IMR-90 (cell line): ENCODE results near the gene ARHGAP45.

Experiments
- BHLHE40 ChIP-seq: fragments of 150-350 bp; IDR thresholded peaks from 2 replicates; pipeline ENCODE4 v1.6.1; 2016; ENCODE audit warnings: mild to moderate bottlenecking, low read depth, low read length
- CEBPB ChIP-seq: IDR thresholded peaks from 2 replicates; pipeline ENCODE4 v1.6.1; 2012; ENCODE audit warnings: low read depth, low read length, improper control_type of control experiment
- CTCF ChIP-seq: conservative IDR thresholded peaks from 2 replicates; pipeline ENCODE4 v1.5.1; 2012; ENCODE audit warnings: mild to moderate bottlenecking, low read depth, low read length, improper control_type of control experiment
- ELK1 ChIP-seq: fragments of 150-350 bp; IDR thresholded peaks from 2 replicates; pipeline ENCODE4 v1.6.1; 2016; ENCODE audit warnings: low read depth, mild to moderate bottlenecking, low read length, moderate library complexity, borderline replicate concordance
- MXI1 ChIP-seq: IDR thresholded peaks from 2 replicates; pipeline ENCODE4 v1.6.1; 2012; ENCODE audit warnings: low read depth, mild to moderate bottlenecking, low read length, moderate library complexity, borderline replicate concordance
- POLR2A ChIP-seq: IDR thresholded peaks from 2 replicates; pipeline ENCODE4 v1.6.1; 2012; ENCODE audit warnings: mild to moderate bottlenecking, low read depth, low read length
- RAD21 ChIP-seq: IDR thresholded peaks from 2 replicates; pipeline ENCODE4 v1.6.1; 2012; ENCODE audit warnings: low read length, improper control_type of control experiment
- RCOR1 ChIP-seq: IDR thresholded peaks from 2 replicates; pipeline ENCODE4 v1.6.1; 2012; ENCODE audit warnings: mild to moderate bottlenecking, low read length, improper control_type of control experiment; ENCODE audit not compliant: insufficient replicate concordance
- SMC3 ChIP-seq: fragments of 150-350 bp; IDR thresholded peaks from 2 replicates; pipeline ENCODE4 v1.6.1; 2016; ENCODE audit warnings: low read depth, mild to moderate bottlenecking, antibody characterized with exemption, low read length, moderate library complexity
- TF ChIP-seq, protein P1 (sequence below): fragments of 150-350 bp; IDR thresholded peaks from 2 replicates; pipeline ENCODE4 v1.6.1; 2017; ENCODE audit warnings: mild to moderate bottlenecking, antibody characterized with exemption, low read length, low read depth

DNA sequence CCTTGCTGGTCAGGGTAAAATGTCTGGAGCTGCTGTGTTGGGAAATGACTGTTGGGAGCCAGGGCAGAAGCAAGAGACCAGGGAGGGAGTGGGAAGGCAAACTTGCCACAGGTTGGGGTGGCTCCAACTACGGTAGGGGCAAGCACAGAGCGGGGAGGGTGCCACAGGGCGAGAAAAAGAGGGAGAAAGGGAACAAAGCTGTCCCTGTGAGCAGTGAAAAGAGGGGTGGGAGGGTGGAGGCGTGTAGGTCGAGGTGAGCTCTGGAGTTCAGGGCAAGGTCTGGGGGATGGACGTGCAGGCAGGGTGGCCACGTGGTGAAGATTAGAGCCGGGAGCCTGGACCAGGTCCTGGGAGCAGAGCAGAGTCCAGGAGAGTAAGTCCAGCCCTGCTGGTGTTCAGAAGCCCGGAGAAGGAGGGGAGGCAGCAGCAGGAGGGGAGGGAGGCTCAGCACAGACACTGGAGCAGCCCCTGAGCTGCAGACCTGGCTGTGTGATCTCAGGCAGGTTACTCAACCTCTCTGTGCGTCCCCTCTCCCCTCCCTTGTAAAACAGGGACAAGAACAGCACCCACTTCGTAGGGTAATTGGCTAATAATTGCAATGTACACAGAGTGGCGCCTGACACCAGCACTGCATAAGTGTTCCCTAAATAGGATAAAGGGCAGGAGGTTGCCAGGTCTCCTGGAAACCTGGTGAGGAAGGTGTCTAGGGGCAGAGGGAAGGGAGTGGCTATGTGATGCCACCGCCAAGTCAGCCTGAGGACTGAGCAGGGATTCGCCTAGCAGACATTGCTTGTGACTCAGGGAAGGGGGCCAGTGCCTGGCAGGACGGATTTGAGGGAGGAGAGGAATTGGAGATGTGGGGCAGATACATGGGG, 31.4 kb downstream of the ARHGAP45 start:
- no peak for TF ChIP-seq POLR2A
- no peak for TF ChIP-seq CTCF
- no peak for TF ChIP-seq ELK1
- TF ChIP-seq MXI1, result no peak
- TF ChIP-seq SMC3, result no peak
- TF ChIP-seq CEBPB, result no peak
- TF ChIP-seq, protein P1, sequence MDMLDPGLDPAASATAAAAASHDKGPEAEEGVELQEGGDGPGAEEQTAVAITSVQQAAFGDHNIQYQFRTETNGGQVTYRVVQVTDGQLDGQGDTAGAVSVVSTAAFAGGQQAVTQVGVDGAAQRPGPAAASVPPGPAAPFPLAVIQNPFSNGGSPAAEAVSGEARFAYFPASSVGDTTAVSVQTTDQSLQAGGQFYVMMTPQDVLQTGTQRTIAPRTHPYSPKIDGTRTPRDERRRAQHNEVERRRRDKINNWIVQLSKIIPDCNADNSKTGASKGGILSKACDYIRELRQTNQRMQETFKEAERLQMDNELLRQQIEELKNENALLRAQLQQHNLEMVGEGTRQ, result no peak
- TF ChIP-seq BHLHE40, result no peak
- TF ChIP-seq RAD21, result no peak
- TF ChIP-seq RCOR1, result no peak
